ENCODE data around the gene CD9. TPM values are rescaled to one million over a fixed set of nuclear protein-coding genes. Genes with fewer than 3 reads are reported as not detected.
A peak's percentile ranks its signal among the peaks of the same experiment; 100 is the strongest.

Gene CD9
- polyA plus RNA-seq, 3 donors: 7.6 to 323 (median 7.7) TPM

GRCh38 chr12:6250343-6250742 is 50.1 kb downstream of the CD9 start:
- no peaks in the 10 kb centered on the region for H3K4me1 Mint-ChIP-seq
- WGBS (ENCODE audit: insufficient coverage): 98% methylated on average over 4 of the region's 5 CpGs
- no peaks in the 10 kb centered on the region for H3K36me3 Mint-ChIP-seq
- Histone ChIP-seq H3K4me1 (ENCODE audit: control insufficient read depth in 1 of 2, insufficient read depth in 2 of 2, low read length in 2 of 2) (no peaks in the 10 kb centered on the region), H3K4me3 (replicated peaks in 1 of 3; ENCODE audit: low read depth in 2 of 3, low read length in 3 of 3) (no peak overlapping the region), H3K27ac (ENCODE audit: low read depth in 1 of 2, low read length in 2 of 2) (no peak overlapping the region), H3K9ac (ENCODE audit: insufficient read depth, low read length, poor library complexity, severe bottlenecking) (no peak overlapping the region), H3K79me2 (ENCODE audit: insufficient read depth, low read length) (no peaks in the 10 kb centered on the region), H3K27me3 (ENCODE audit: control insufficient read depth in 2 of 2, insufficient read depth in 2 of 2, low read length in 2 of 2) (no peaks in the 10 kb centered on the region), H3K4me2 (replicated peaks; ENCODE audit: extremely low read depth, low read length, poor library complexity, severe bottlenecking) (no peak overlapping the region), H4K20me1 (ENCODE audit: insufficient read depth, low read length) (no peaks in the 10 kb centered on the region), H3K9me3 (replicated peaks in 1 of 2; ENCODE audit: control insufficient read depth in 1 of 2, insufficient read depth in 1 of 2, low read length in 2 of 2) (peaks cover 0 to under 1% of the 10 kb centered on the region in 2 donors), H2AFZ (ENCODE audit: insufficient read depth, low read depth, low read length, poor library complexity, severe bottlenecking) (no peak overlapping the region), H3K36me3 (replicated peaks in 1 of 2; ENCODE audit: control insufficient read depth in 1 of 2, insufficient read depth in 2 of 2, low read length in 2 of 2) (no peaks in the 10 kb centered on the region)
- peaks cover 3 to 22% (median 9%) of the 10 kb centered on the region in 3 donors for H3K27me3 Mint-ChIP-seq (ENCODE audit: low read depth in 3 of 3)
- TF ChIP-seq CTCF (IDR thresholded peaks at IDR 0.05): no peak
- intact Hi-C loops (cut with micrococcal nuclease): no loop called here
- peaks cover 0 to 10% (median 2%) of the 10 kb centered on the region in 7 donors for H3K9me3 Mint-ChIP-seq
- DNase-seq: no peak
- H3K4me3 Mint-ChIP-seq: no peak overlapping the region
- H3K27ac Mint-ChIP-seq: peak overlapping the region in 1 of 7 donors; percentile 31

GRCh38 chr12:6253278-6253677 is 53.1 kb downstream of the CD9 start:
- DNase-seq: no peak
- H3K27me3 ChIP-seq (ENCODE audit: control insufficient read depth in 2 of 2, insufficient read depth in 2 of 2, low read length in 2 of 2): no peaks in the 10 kb centered on the region
- Mint-ChIP-seq H3K36me3 (no peaks in the 10 kb centered on the region), H3K9me3 (peaks cover 0 to 3% (median 2%) of the 10 kb centered on the region in 7 donors), H3K4me3 (no peak overlapping the region), H3K27me3 (ENCODE audit: low read depth in 3 of 3) (peaks cover 5 to 17% (median 10%) of the 10 kb centered on the region in 3 donors), H3K4me1 (no peaks in the 10 kb centered on the region), H3K27ac (peak overlapping the region in 1 of 7 donors; percentile 74)
- no peak overlapping the region for H3K27ac ChIP-seq (ENCODE audit: low read depth in 1 of 2, low read length in 2 of 2)
- intact Hi-C loops (cut with micrococcal nuclease): no loop called here
- no peak overlapping the region for H3K4me2 ChIP-seq (replicated peaks; ENCODE audit: extremely low read depth, low read length, poor library complexity, severe bottlenecking)
- no peaks in the 10 kb centered on the region for H3K79me2 ChIP-seq (ENCODE audit: insufficient read depth, low read length)
- no peak for TF ChIP-seq CTCF (IDR thresholded peaks at IDR 0.05)
- H2AFZ ChIP-seq (ENCODE audit: insufficient read depth, low read depth, low read length, poor library complexity, severe bottlenecking): no peak overlapping the region
- no peaks in the 10 kb centered on the region for H3K36me3 ChIP-seq (replicated peaks in 1 of 2; ENCODE audit: control insufficient read depth in 1 of 2, insufficient read depth in 2 of 2, low read length in 2 of 2)
- 98% methylated on average over 6 of the region's 6 CpGs for WGBS (ENCODE audit: insufficient coverage)
- H3K9me3 ChIP-seq (replicated peaks in 1 of 2; ENCODE audit: control insufficient read depth in 1 of 2, insufficient read depth in 1 of 2, low read length in 2 of 2): no peaks in the 10 kb centered on the region
- H4K20me1 ChIP-seq (ENCODE audit: insufficient read depth, low read length): no peaks in the 10 kb centered on the region
- no peaks in the 10 kb centered on the region for H3K4me1 ChIP-seq (ENCODE audit: control insufficient read depth in 1 of 2, insufficient read depth in 2 of 2, low read length in 2 of 2)
- H3K4me3 ChIP-seq (replicated peaks in 1 of 3; ENCODE audit: low read depth in 2 of 3, low read length in 3 of 3): no peak overlapping the region
- H3K9ac ChIP-seq (ENCODE audit: insufficient read depth, low read length, poor library complexity, severe bottlenecking): no peak overlapping the region

All from CD14-positive monocyte (primary cell).